ENCODE data around the gene AGER. TPM values are rescaled to one million over a fixed set of nuclear protein-coding genes. Genes with fewer than 3 reads are reported as not detected.

AGER gene
- total and polyA plus RNA-seq, 9 of the 15 experiments (the other 6 are each of a cell fraction or from before 2014, with no cell fraction given), result 1.2 to 11.5 (median 4.1) TPM

GRCh38 chr6:32177788-32178546 is 6.1 kb downstream of the AGER start, which contains the start of gene RNF5 (continued):
- TF ChIP-seq PKNOX1 (IDR thresholded peaks at IDR 0.05) (peak; percentile 100), HDGF (IDR thresholded peaks at IDR 0.05) (peak; percentile 63; the same call in 1 of the 2 replicates), KHSRP (IDR thresholded peaks at IDR 0.05) (no peak), L3MBTL2 (IDR thresholded peaks at IDR 0.05) (peak; percentile 94), PBX2 (CRISPR knock-in tag; IDR thresholded peaks at IDR 0.05; ENCODE audit: low read depth) (peak; percentile 97), PBX2 (tag; conservative IDR thresholded peaks at IDR 0.05; ENCODE audit: low read depth) (no peak), RFX7 (CRISPR knock-in tag; IDR thresholded peaks at IDR 0.05) (no peak), FOXK2 (conservative IDR thresholded peaks at IDR 0.05 in 1 of 2, IDR thresholded peaks at IDR 0.05 in 1 of 2; ENCODE audit: low read depth in 2 of 2) (peak; percentile 87 to 90), POLR2AphosphoS5 (IDR thresholded peaks at IDR 0.05; ENCODE audit: control insufficient read depth, insufficient read depth, low read depth, low read length) (no peak), SRSF9 (IDR thresholded peaks at IDR 0.05; ENCODE audit: borderline replicate concordance, low read depth, low read length) (no peak), USF2 (CRISPR knock-in tag; IDR thresholded peaks at IDR 0.05) (no peak), ZNF316 (IDR thresholded peaks at IDR 0.05) (peak; percentile 100), ZNF280A (IDR thresholded peaks at IDR 0.05; ENCODE audit: low read depth, partially characterized antibody) (no peak)
